ENCODE measurements around the gene HSF2BP.
A peak's percentile ranks its signal among the peaks of the same experiment; 100 is the strongest.
"Not testable (repeated sequence)": the region's sequence is repeated elsewhere in the genome, so short reads cannot be mapped to it uniquely, and the experiment has no call there.

Gene HSF2BP

GRCh38 chr21:43599728-43600127 is 59.6 kb downstream of the HSF2BP start:
- H3K4me2 ChIP-seq (ENCODE audit: low read length) = no peak overlapping the region
- no peak overlapping the region for H3K4me3 ChIP-seq (ENCODE audit: low read length)
- peaks cover 75% of the 10 kb centered on the region for H3K4me1 ChIP-seq (ENCODE audit: control insufficient read depth, insufficient read depth, low read length)
- no peaks in the 10 kb centered on the region for H3K36me3 ChIP-seq (ENCODE audit: insufficient read depth, low read length)
- H3K9ac ChIP-seq (ENCODE audit: low read depth, low read length) = peak overlapping the region; percentile 78
- no peaks in the 10 kb centered on the region for H3K9me3 ChIP-seq (replicated peaks; ENCODE audit: low read length)
- no peaks in the 10 kb centered on the region for H3K27me3 ChIP-seq (ENCODE audit: control insufficient read depth, insufficient read depth, low read length)

- no peaks in the 10 kb centered on the region for H3K27me3 ChIP-seq (ENCODE audit: control insufficient read depth, insufficient read depth, low read length)
- H3K4me2 ChIP-seq (ENCODE audit: low read length) = no peak overlapping the region
- no peak overlapping the region for H3K4me3 ChIP-seq (ENCODE audit: low read length)
- H3K9me3 ChIP-seq (replicated peaks; ENCODE audit: low read length) = no peaks in the 10 kb centered on the region
- peaks cover 76% of the 10 kb centered on the region for H3K4me1 ChIP-seq (ENCODE audit: control insufficient read depth, insufficient read depth, low read length)
- H3K36me3 ChIP-seq (ENCODE audit: insufficient read depth, low read length) = no peaks in the 10 kb centered on the region
- peak overlapping the region; percentile 65 for H3K9ac ChIP-seq (ENCODE audit: low read depth, low read length)
Measured at GRCh38 chr21:43598416-43599120, 60.7 kb downstream of the HSF2BP start.

GRCh38 chr21:43597540-43598250 is 61.6 kb downstream of the HSF2BP start:
- H3K4me1 ChIP-seq (ENCODE audit: control insufficient read depth, insufficient read depth, low read length) = peaks cover 73% of the 10 kb centered on the region
- no peak overlapping the region for H3K4me3 ChIP-seq (ENCODE audit: low read length)
- H3K9me3 ChIP-seq (replicated peaks; ENCODE audit: low read length) = no peaks in the 10 kb centered on the region

GRCh38 chr21:43597052-43597451 is 62.2 kb downstream of the HSF2BP start:
- Histone ChIP-seq H3K9ac (ENCODE audit: low read depth, low read length) (peak overlapping the region; percentile 43), H3K9me3 (replicated peaks; ENCODE audit: low read length) (no peaks in the 10 kb centered on the region)

More at GRCh38 chr21:43597540-43598250, 61.6 kb downstream of the HSF2BP start:
- Histone ChIP-seq H3K4me2 (ENCODE audit: low read length) (no peak overlapping the region), H3K9ac (ENCODE audit: low read depth, low read length) (peak overlapping the region; percentile 43), H3K27me3 (ENCODE audit: control insufficient read depth, insufficient read depth, low read length) (no peaks in the 10 kb centered on the region), H3K36me3 (ENCODE audit: insufficient read depth, low read length) (no peaks in the 10 kb centered on the region)

GRCh38 chr21:43596616-43597015 is 62.7 kb downstream of the HSF2BP start:
- Histone ChIP-seq H3K4me1 (ENCODE audit: control insufficient read depth, insufficient read depth, low read length) (peaks cover 68% of the 10 kb centered on the region), H3K4me3 (ENCODE audit: low read length) (no peak overlapping the region), H3K9me3 (replicated peaks; ENCODE audit: low read length) (no peaks in the 10 kb centered on the region), H3K4me2 (ENCODE audit: low read length) (no peak overlapping the region), H3K27me3 (ENCODE audit: control insufficient read depth, insufficient read depth, low read length) (no peaks in the 10 kb centered on the region), H3K9ac (ENCODE audit: low read depth, low read length) (peak overlapping the region; percentile 43), H3K36me3 (ENCODE audit: insufficient read depth, low read length) (no peaks in the 10 kb centered on the region)

More at GRCh38 chr21:43597052-43597451, 62.2 kb downstream of the HSF2BP start:
- Histone ChIP-seq H3K36me3 (ENCODE audit: insufficient read depth, low read length) (no peaks in the 10 kb centered on the region), H3K4me3 (ENCODE audit: low read length) (no peak overlapping the region), H3K4me1 (ENCODE audit: control insufficient read depth, insufficient read depth, low read length) (peaks cover 68% of the 10 kb centered on the region), H3K27me3 (ENCODE audit: control insufficient read depth, insufficient read depth, low read length) (no peaks in the 10 kb centered on the region), H3K4me2 (ENCODE audit: low read length) (no peak overlapping the region)

GRCh38 chr21:43595769-43596168 is 63.5 kb downstream of the HSF2BP start:
- not testable (repeated sequence) for H3K27me3 ChIP-seq (ENCODE audit: control insufficient read depth, insufficient read depth, low read length); H3K9ac ChIP-seq (ENCODE audit: low read depth, low read length); H3K9me3 ChIP-seq (replicated peaks; ENCODE audit: low read length); H3K4me3 ChIP-seq (ENCODE audit: low read length); H3K36me3 ChIP-seq (ENCODE audit: insufficient read depth, low read length); H3K4me2 ChIP-seq (ENCODE audit: low read length)
- H3K4me1 ChIP-seq (ENCODE audit: control insufficient read depth, insufficient read depth, low read length) = peaks cover 68% of the 10 kb centered on the region

- peaks cover 67% of the 10 kb centered on the region for H3K4me1 ChIP-seq (ENCODE audit: control insufficient read depth, insufficient read depth, low read length)
Measured at GRCh38 chr21:43593078-43593477, 66.2 kb downstream of the HSF2BP start.

GRCh38 chr21:43591571-43591970 is 67.7 kb downstream of the HSF2BP start:
- Histone ChIP-seq H3K9me3 (replicated peaks; ENCODE audit: low read length) (no peaks in the 10 kb centered on the region), H3K4me1 (ENCODE audit: control insufficient read depth, insufficient read depth, low read length) (peaks cover 67% of the 10 kb centered on the region), H3K4me3 (ENCODE audit: low read length) (peak overlapping the region; percentile 16), H3K9ac (ENCODE audit: low read depth, low read length) (peak overlapping the region; percentile 64), H3K4me2 (ENCODE audit: low read length) (peak overlapping the region; percentile 36), H3K36me3 (ENCODE audit: insufficient read depth, low read length) (no peaks in the 10 kb centered on the region), H3K27me3 (ENCODE audit: control insufficient read depth, insufficient read depth, low read length) (no peaks in the 10 kb centered on the region)

More at GRCh38 chr21:43593078-43593477, 66.2 kb downstream of the HSF2BP start:
- no peak overlapping the region for H3K4me2 ChIP-seq (ENCODE audit: low read length)
- H3K9ac ChIP-seq (ENCODE audit: low read depth, low read length) = no peak overlapping the region
- H3K36me3 ChIP-seq (ENCODE audit: insufficient read depth, low read length) = no peaks in the 10 kb centered on the region
- H3K4me3 ChIP-seq (ENCODE audit: low read length) = no peak overlapping the region
- H3K27me3 ChIP-seq (ENCODE audit: control insufficient read depth, insufficient read depth, low read length) = no peaks in the 10 kb centered on the region
- no peaks in the 10 kb centered on the region for H3K9me3 ChIP-seq (replicated peaks; ENCODE audit: low read length)

GRCh38 chr21:43590194-43590593 is 69.1 kb downstream of the HSF2BP start:
- Histone ChIP-seq H3K27me3 (ENCODE audit: control insufficient read depth, insufficient read depth, low read length) (no peaks in the 10 kb centered on the region), H3K4me2 (ENCODE audit: low read length) (peak overlapping the region; percentile 30), H3K4me3 (ENCODE audit: low read length) (no peak overlapping the region), H3K4me1 (ENCODE audit: control insufficient read depth, insufficient read depth, low read length) (peaks cover 74% of the 10 kb centered on the region), H3K9ac (ENCODE audit: low read depth, low read length) (peak overlapping the region; percentile 70), H3K9me3 (replicated peaks; ENCODE audit: low read length) (no peaks in the 10 kb centered on the region), H3K36me3 (ENCODE audit: insufficient read depth, low read length) (no peaks in the 10 kb centered on the region)

- Histone ChIP-seq H3K4me1 (ENCODE audit: control insufficient read depth, insufficient read depth, low read length) (peaks cover 72% of the 10 kb centered on the region), H3K4me2 (ENCODE audit: low read length) (no peak overlapping the region), H3K4me3 (ENCODE audit: low read length) (no peak overlapping the region), H3K27me3 (ENCODE audit: control insufficient read depth, insufficient read depth, low read length) (no peaks in the 10 kb centered on the region), H3K9ac (ENCODE audit: low read depth, low read length) (peak overlapping the region; percentile 70), H3K9me3 (replicated peaks; ENCODE audit: low read length) (no peaks in the 10 kb centered on the region), H3K36me3 (ENCODE audit: insufficient read depth, low read length) (no peaks in the 10 kb centered on the region)
Measured at GRCh38 chr21:43588957-43589356, 70.3 kb downstream of the HSF2BP start.

GRCh38 chr21:43585924-43586413 is 73.3 kb downstream of the HSF2BP start:
- H3K4me1 ChIP-seq (ENCODE audit: control insufficient read depth, insufficient read depth, low read length) = peaks cover 52% of the 10 kb centered on the region
- no peaks in the 10 kb centered on the region for H3K9me3 ChIP-seq (replicated peaks; ENCODE audit: low read length)
- H3K9ac ChIP-seq (ENCODE audit: low read depth, low read length) = peak overlapping the region; percentile 89

More at GRCh38 chr21:43585924-43586413, 73.3 kb downstream of the HSF2BP start:
- peak overlapping the region; percentile 57 for H3K4me2 ChIP-seq (ENCODE audit: low read length)
- no peaks in the 10 kb centered on the region for H3K36me3 ChIP-seq (ENCODE audit: insufficient read depth, low read length)
- no peak overlapping the region for H3K4me3 ChIP-seq (ENCODE audit: low read length)
- no peaks in the 10 kb centered on the region for H3K27me3 ChIP-seq (ENCODE audit: control insufficient read depth, insufficient read depth, low read length)
